GM19452 (cell line): Measurements from ENCODE around the gene NTF4.
"Not testable (repeated sequence)": the region's sequence is repeated elsewhere in the genome, so short reads cannot be mapped to it uniquely, and the experiment has no call there.

ENCODE experiments used
- ATAC-seq: cut with Tn5 transposase; IDR thresholded peaks from one replicate; pipeline ENCODE4 v1.9.1; 2021; ENCODE audit not compliant: unreplicated experiment

Gene NTF4

GRCh38 chr19:49091391-49092038 lies 26.9 kb upstream of the NTF4 start:
- no peak for ATAC-seq

- no peak for ATAC-seq
These were observed 21.7 kb upstream of the NTF4 start for GRCh38 chr19:49086296-49086695.

DNA sequence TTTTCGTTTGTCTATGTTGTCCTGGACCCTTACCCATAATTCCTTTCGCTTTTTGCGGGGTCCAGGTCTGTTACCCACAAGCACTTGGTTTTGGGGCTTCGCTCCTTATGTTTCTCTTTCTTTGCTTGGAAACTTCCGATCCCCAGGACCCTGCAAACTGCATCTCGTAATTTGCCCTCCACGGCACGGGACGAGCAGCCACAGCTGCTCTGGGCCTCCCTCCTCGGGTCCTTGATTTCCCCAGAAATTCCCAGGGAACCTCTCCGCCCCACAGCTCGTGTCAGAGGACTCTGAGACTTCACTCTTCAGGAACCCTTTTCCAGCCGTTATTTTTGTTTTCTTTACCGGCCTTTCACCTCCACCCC lies 21.2 kb upstream of the NTF4 start:
- no peak for ATAC-seq

GRCh38 chr19:49085020-49085867 lies 20.6 kb upstream of the NTF4 start, which contains the start of gene SNRNP70:
TSS of gene SNRNP70 (plus strand) at chr19:49085451. CDS start at chr19:49086415, 964 bp downstream.
- peak; percentile 88 for ATAC-seq

DNA sequence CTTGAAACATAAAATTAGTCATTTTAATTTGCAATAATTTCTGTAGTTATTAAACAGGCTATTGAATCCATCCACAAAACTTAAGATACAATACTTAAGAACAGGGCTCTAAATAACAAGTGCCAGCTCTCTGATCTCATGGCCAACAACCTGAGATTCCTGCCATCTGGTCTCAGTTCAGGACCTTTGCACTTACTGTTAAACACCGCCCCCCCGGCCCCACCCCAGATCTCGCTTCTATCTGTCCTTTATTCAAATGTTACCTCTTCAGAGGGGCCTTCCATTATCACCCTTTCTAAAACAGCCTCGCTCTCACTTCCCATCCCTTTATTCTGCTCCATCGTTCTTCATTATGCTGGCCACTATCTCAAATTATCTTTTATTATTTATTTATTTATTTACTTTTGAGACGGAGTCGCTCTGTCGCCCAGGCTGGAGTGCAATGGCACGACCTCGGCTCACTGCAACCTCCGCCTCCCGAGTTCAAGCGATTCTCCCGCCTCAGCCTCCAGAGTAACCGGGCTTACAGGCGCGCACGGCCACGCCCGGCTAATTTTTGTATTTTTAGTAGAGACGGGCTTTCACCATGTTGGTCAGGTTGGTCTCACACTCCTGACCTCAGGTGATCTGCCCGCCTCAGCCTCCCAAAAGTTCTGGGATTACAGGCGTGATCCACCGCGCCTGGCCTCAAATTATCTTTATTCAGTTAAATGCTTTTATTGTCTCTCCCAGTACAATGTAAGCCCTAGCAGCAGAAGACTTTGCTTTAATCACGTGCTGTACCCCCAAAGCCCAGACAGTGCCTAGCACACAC lies 19.8 kb upstream of the NTF4 start:
- ATAC-seq: no peak

DNA sequence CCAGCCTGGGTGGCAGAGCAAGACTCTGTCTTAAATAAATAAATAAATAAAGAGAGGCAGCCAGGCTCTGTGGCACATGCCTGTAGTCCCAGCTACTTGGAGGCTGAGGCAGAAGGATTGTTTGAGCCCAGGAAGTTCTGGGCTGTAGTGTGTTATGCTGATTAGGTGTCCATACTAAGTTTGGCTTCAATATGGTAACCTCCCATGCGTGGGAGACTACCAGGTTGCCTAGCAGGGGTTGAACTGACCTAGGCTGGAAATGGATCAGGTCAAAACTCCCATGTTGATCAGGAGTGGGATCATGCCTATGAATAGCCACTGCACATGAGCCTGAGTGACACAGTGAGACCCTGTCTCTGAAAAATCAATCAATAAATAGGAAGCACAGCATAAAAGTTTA lies 16.7 kb upstream of the NTF4 start:
- no peak for ATAC-seq

DNA sequence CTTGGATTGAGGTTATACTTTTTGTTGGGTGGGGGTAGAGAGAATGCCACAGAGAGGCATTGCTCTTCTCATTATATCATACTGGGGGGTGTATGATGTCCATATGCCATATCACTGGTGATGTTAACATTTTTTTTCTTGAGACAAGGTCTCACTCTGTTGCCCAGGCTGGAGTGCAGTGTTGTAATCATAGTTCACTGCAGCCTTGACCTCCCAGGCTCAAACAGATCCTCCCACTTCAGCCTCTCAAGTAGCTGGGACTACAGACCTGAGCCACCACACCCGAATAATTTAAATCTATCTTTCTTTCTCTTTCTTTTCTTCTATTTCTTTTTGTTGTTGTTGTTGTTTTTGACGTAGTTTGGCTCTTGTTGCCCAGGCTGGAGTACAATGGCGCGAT lies 15.8 kb upstream of the NTF4 start:
- ATAC-seq: no peak

GRCh38 chr19:49074869-49075268 lies 10.3 kb upstream of the NTF4 start:
- not testable (repeated sequence) for ATAC-seq

- no peak for ATAC-seq
These were observed 9.1 kb upstream of the NTF4 start for GRCh38 chr19:49073514-49074378.

- ATAC-seq: no peak
These were observed 7.4 kb upstream of the NTF4 start for GRCh38 chr19:49071860-49072547.

DNA sequence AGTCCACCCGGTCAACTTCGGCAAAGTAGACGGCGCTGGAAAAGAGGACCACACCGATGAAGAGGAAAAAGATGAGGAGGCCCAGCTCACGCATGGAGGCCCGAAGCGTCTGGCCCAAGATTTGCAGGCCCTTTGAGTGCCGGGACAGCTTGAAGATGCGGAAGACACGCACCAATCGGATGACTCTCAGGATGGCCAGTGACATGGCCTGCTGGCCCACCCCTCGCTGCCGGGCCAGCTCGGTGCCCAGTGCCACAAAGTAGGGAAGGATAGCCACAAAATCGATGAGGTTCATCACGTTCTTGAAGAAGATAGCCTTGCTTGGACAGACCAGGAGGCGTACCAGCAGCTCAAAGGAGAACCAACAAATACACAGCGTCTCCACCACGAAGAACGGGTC lies 5.8 kb upstream of the NTF4 start:
- no peak for ATAC-seq

GRCh38 chr19:49069026-49069425 lies 4.4 kb upstream of the NTF4 start:
- ATAC-seq: no peak

DNA sequence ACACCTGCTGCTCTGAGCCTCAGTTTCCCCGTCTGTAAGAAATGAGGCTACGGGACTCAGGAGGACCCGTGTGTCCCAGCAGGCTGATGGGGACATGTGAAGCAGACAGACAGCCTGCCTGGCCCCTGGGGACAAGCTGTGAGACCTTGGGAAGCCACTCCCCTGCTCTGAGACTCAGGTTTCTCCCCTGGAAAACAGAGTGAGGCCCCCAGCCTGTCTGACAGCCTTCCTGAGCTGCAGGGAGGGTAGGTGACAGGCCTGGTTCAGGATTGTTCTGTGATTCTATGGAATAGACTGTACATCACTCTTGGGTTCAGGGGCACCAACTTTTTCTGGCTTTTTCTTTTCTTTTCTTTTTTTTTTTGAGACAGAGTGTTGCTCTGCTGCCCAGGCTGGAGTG lies 2.9 kb upstream of the NTF4 start:
- ATAC-seq: no peak

DNA sequence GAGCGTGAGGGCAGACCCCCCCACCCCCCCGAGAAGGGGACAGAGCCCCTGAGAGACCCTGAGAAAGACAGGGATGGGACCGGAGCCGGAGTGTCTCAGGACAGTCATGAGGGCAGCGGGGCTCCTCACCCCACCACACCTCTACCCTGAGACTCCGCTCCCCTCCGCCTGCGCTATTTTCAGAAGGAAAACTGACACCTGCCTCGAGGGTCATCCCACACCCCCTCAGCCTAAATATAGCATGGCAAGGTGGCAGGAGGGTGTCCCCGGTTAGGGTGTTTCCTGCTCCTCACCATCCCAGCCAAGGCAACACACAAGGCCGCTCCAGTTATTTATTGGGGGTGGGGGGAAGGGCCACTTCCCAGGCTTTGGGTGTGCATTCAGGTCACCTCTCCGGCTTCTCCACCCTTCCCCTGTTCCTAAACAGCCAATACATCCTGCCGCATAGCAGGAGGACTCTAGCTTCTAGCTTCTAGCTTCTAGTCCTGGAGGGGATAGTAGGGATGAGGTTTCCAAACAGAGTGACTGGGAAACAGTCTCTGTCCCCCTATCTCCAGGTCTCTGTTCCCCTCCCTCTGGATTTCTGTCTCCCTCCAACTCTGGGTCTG lies 1.4 kb upstream of the NTF4 start:
- ATAC-seq: no peak

GRCh38 chr19:49064029-49064629 lies 489 bp downstream of the NTF4 start:
- no peak for ATAC-seq

- ATAC-seq: no peak
These were observed 3.2 kb downstream of the NTF4 start for GRCh38 chr19:49061445-49061844.

GRCh38 chr19:49061000-49061399 lies 3.6 kb downstream of the NTF4 start:
- ATAC-seq: no peak

- no peak for ATAC-seq
These were observed 5.6 kb downstream of the NTF4 start for GRCh38 chr19:49059053-49059452.

- ATAC-seq: no peak
These were observed 6.1 kb downstream of the NTF4 start for GRCh38 chr19:49058562-49058961.
